Liver (tissue), 3 donors: ENCODE data around the gene SEC14L6.

Experiments
- CTCF ChIP-seq: fragments of 150-350 bp; IDR thresholded peaks from 2 replicates; pipeline ENCODE4 v1.5.1; 2017; ENCODE audit warnings: improper control_type of control experiment, low read depth, low read length; ENCODE audit not compliant: missing input control
- SP1 ChIP-seq: IDR thresholded peaks from 2 replicates; pipeline ENCODE4 v1.6.1; 2018; ENCODE audit warnings: antibody characterized with exemption, mild to moderate bottlenecking
- donor health status: healthy.
- donor health status: healthy.

GRCh38 chr22:30556388-30556787 is 9.8 kb upstream of the SEC14L6 start:
- TF ChIP-seq CTCF (no peak), SP1 (no peak)
